Measurements from ENCODE around the gene TRIM46.

TRIM46 gene

DNA sequence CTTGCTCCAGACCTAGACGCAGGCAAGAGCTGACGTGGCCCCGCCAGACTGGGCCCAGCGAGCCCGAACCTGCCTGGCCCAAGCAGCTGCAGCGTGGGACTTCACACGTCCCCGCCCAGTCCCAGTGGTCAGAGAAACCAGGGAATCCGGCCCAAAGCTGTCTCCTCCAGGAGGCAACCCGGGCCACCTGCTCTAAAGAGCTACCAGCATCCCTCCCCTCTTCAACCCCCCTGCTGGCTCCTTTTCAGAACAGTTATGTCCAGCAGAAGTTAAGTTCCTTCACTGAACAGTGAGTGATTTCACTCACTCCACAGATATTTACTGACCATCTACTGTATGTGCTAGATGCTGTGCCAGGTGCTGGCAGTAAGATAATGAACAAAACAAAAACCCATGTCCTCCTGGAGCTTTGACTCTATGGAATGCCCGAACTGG is 48.1 kb upstream of the TRIM46 start:
- no peak overlapping the region for H3K27ac ChIP-seq (replicated peaks)
- no peak for DNase-seq (ENCODE audit: low read depth in 1 of 2, low spot score in 1 of 2)
- no peak for TF ChIP-seq POLR2AphosphoS5 (IDR thresholded peaks at IDR 0.05; ENCODE audit: low read depth)
- TF ChIP-seq, protein P1, sequence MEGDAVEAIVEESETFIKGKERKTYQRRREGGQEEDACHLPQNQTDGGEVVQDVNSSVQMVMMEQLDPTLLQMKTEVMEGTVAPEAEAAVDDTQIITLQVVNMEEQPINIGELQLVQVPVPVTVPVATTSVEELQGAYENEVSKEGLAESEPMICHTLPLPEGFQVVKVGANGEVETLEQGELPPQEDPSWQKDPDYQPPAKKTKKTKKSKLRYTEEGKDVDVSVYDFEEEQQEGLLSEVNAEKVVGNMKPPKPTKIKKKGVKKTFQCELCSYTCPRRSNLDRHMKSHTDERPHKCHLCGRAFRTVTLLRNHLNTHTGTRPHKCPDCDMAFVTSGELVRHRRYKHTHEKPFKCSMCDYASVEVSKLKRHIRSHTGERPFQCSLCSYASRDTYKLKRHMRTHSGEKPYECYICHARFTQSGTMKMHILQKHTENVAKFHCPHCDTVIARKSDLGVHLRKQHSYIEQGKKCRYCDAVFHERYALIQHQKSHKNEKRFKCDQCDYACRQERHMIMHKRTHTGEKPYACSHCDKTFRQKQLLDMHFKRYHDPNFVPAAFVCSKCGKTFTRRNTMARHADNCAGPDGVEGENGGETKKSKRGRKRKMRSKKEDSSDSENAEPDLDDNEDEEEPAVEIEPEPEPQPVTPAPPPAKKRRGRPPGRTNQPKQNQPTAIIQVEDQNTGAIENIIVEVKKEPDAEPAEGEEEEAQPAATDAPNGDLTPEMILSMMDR (IDR thresholded peaks at IDR 0.05; ENCODE audit: insufficient read depth, low read length): no peak
- no peak for TF ChIP-seq GABPA (IDR thresholded peaks at IDR 0.05; ENCODE audit: low read depth)
- TF ChIP-seq, protein P2, sequence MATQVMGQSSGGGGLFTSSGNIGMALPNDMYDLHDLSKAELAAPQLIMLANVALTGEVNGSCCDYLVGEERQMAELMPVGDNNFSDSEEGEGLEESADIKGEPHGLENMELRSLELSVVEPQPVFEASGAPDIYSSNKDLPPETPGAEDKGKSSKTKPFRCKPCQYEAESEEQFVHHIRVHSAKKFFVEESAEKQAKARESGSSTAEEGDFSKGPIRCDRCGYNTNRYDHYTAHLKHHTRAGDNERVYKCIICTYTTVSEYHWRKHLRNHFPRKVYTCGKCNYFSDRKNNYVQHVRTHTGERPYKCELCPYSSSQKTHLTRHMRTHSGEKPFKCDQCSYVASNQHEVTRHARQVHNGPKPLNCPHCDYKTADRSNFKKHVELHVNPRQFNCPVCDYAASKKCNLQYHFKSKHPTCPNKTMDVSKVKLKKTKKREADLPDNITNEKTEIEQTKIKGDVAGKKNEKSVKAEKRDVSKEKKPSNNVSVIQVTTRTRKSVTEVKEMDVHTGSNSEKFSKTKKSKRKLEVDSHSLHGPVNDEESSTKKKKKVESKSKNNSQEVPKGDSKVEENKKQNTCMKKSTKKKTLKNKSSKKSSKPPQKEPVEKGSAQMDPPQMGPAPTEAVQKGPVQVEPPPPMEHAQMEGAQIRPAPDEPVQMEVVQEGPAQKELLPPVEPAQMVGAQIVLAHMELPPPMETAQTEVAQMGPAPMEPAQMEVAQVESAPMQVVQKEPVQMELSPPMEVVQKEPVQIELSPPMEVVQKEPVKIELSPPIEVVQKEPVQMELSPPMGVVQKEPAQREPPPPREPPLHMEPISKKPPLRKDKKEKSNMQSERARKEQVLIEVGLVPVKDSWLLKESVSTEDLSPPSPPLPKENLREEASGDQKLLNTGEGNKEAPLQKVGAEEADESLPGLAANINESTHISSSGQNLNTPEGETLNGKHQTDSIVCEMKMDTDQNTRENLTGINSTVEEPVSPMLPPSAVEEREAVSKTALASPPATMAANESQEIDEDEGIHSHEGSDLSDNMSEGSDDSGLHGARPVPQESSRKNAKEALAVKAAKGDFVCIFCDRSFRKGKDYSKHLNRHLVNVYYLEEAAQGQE (IDR thresholded peaks at IDR 0.05; ENCODE audit: insufficient replicate concordance, low read depth): no peak
- TF ChIP-seq SPI1 (IDR thresholded peaks at IDR 0.05; ENCODE audit: borderline replicate concordance, low read depth): no peak
- no peak overlapping the region for H3K4me3 ChIP-seq (replicated peaks; ENCODE audit: insufficient read depth, low read length)
- peaks cover 31% of the 10 kb centered on the region for H3K27me3 ChIP-seq (ENCODE audit: insufficient read depth, poor library complexity, severe bottlenecking)

DNA sequence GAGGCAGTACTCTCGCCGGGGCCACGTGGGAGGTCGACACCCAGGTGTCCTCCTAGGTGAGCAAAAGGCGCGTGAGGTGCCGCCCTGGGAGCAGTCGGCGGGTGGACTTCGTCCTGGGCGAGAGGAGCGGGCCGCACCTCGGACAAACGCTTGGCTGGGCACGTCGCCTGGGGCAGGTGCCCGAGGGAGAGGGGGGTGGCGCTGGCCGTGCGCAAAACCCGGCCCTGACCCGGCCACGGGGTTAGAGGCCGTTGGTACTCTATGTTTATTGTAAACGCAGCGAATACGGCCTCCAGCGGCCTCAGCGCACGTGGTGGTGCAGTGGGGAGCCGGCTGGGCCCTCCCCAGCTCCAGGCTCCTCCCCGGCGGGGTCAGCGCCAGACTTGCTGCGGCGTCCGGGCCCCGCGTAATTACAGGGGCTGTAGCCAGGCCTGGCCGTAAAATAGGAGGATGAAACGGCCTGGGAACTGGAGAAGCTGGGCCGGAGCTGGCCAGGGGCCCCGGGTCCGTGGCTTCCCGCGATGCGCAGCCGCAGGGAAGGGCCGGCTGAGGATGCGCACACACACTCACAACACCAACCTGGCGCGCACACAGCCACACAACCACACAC is 47.6 kb upstream of the TRIM46 start:
- peaks cover 31% of the 10 kb centered on the region for H3K27me3 ChIP-seq (ENCODE audit: insufficient read depth, poor library complexity, severe bottlenecking)
- H3K27ac ChIP-seq (replicated peaks): no peak overlapping the region
- H3K4me3 ChIP-seq (replicated peaks; ENCODE audit: insufficient read depth, low read length): no peak overlapping the region

DNA sequence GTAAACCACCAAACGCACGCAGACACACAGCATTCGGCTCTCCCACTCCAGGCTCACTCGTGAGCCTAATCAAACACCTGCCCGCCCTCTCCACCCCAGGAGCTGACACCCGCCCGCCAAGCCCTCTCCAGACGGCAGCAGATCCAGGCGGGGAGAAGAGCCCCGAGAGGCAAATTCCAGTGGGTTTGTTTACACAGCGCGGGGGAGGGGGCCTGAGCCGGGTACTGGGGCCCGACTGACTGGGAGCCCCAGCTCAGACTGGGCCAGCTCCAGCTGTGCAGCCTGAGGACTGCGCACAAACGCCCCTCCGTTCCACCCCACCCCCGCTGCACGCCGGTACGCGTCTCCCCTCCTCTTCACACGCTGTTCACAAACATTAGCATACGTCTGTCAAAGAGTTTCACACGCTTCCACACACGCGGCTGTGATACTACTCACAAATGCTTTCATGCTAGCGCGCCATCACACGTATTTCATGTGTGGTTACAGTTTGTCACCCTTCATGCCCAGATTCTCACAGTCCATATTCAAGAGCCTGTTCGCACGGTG is 47.0 kb upstream of the TRIM46 start:
- Histone ChIP-seq H3K27me3 (ENCODE audit: insufficient read depth, poor library complexity, severe bottlenecking) (peaks cover 31% of the 10 kb centered on the region), H3K27ac (replicated peaks) (no peak overlapping the region), H3K4me3 (replicated peaks; ENCODE audit: insufficient read depth, low read length) (no peak overlapping the region)
- DNase-seq (ENCODE audit: low read depth in 1 of 2, low spot score in 1 of 2): peak in 1 of 2 experiments; percentile 15
- TF ChIP-seq, protein P2 (IDR thresholded peaks at IDR 0.05; ENCODE audit: insufficient replicate concordance, low read depth): no peak
- TF ChIP-seq POLR2AphosphoS5 (IDR thresholded peaks at IDR 0.05; ENCODE audit: low read depth) (no peak), GABPA (IDR thresholded peaks at IDR 0.05; ENCODE audit: low read depth) (no peak), SPI1 (IDR thresholded peaks at IDR 0.05; ENCODE audit: borderline replicate concordance, low read depth) (no peak)
- TF ChIP-seq, protein P1 (IDR thresholded peaks at IDR 0.05; ENCODE audit: insufficient read depth, low read length): no peak

More for the DNA sequence above, 47.6 kb upstream of the TRIM46 start:
- TF ChIP-seq, protein P2 (IDR thresholded peaks at IDR 0.05; ENCODE audit: insufficient replicate concordance, low read depth): no peak
- TF ChIP-seq, protein P1 (IDR thresholded peaks at IDR 0.05; ENCODE audit: insufficient read depth, low read length): no peak
- TF ChIP-seq SPI1 (IDR thresholded peaks at IDR 0.05; ENCODE audit: borderline replicate concordance, low read depth) (no peak), GABPA (IDR thresholded peaks at IDR 0.05; ENCODE audit: low read depth) (no peak), POLR2AphosphoS5 (IDR thresholded peaks at IDR 0.05; ENCODE audit: low read depth) (no peak)
- no peak for DNase-seq (ENCODE audit: low read depth in 1 of 2, low spot score in 1 of 2)
